Adipocyte (in vitro differentiated cells): Measurements from ENCODE around the gene GPR15.

Experiments used
- DNase-seq: peaks from one replicate; pipeline ENCODE4 v3.0.0-alpha.2; 2015; ENCODE audit warnings: low read depth
- H3K27me3 ChIP-seq: replicated peaks from 2 replicates; pipeline ENCODE4 v1.7.0; 2013; ENCODE audit warnings: mild to moderate bottlenecking, low read length, moderate library complexity; ENCODE audit not compliant: control insufficient read depth, insufficient read depth
- H3K36me3 ChIP-seq: 2 replicates; pipeline ENCODE4 v1.7.0; 2013; ENCODE audit warnings: low read length, mild to moderate bottlenecking, moderate library complexity; ENCODE audit not compliant: control insufficient read depth, insufficient read depth, severe bottlenecking
- H3K4me1 ChIP-seq: 2 replicates; pipeline ENCODE4 v1.7.0; 2013; ENCODE audit warnings: mild to moderate bottlenecking, low read length, moderate library complexity; ENCODE audit not compliant: control insufficient read depth, insufficient read depth
- H3K4me3 ChIP-seq: 2 replicates; pipeline ENCODE4 v1.7.0; 2013; ENCODE audit warnings: mild to moderate bottlenecking, low read length, moderate library complexity
- H3K9ac ChIP-seq: 2 replicates; pipeline ENCODE4 v1.7.0; 2013; ENCODE audit warnings: mild to moderate bottlenecking, low read length, moderate library complexity
- H3K9me3 ChIP-seq: 2 replicates; pipeline ENCODE4 v1.7.0; 2013; ENCODE audit warnings: mild to moderate bottlenecking, low read length, moderate library complexity; ENCODE audit not compliant: control insufficient read depth

Gene GPR15

GRCh38 chr3:98531622-98532274 is at the start of gene GPR15:
GPR15 (plus strand) TSS chr3:98531978; CDS start chr3:98532034, 56 bp downstream.
- no peaks in the 10 kb centered on the region for H3K36me3 ChIP-seq
- no peak within 1 kb of the TSS for H3K4me3 ChIP-seq
- H3K4me1 ChIP-seq = no peaks in the 10 kb centered on the region
- no peak for DNase-seq
- no peak within 1 kb of the TSS for H3K9ac ChIP-seq
- no peaks in the 10 kb centered on the region for H3K9me3 ChIP-seq
- peaks cover 10% of the 10 kb centered on the region for H3K27me3 ChIP-seq

- no peaks in the 10 kb centered on the region for H3K36me3 ChIP-seq
- no peak for DNase-seq
- H3K9ac ChIP-seq = no peak overlapping the region
- H3K4me3 ChIP-seq = no peak overlapping the region
- no peaks in the 10 kb centered on the region for H3K4me1 ChIP-seq
- no peaks in the 10 kb centered on the region for H3K27me3 ChIP-seq
- H3K9me3 ChIP-seq = peaks cover 15% of the 10 kb centered on the region
These were observed 48.9 kb upstream of the GPR15 start for GRCh38 chr3:98482717-98483482.

- H3K36me3 ChIP-seq = no peaks in the 10 kb centered on the region
- H3K9me3 ChIP-seq = peaks cover 18% of the 10 kb centered on the region
- H3K4me1 ChIP-seq = no peaks in the 10 kb centered on the region
- H3K27me3 ChIP-seq = no peaks in the 10 kb centered on the region
- DNase-seq = no peak
- H3K4me3 ChIP-seq = no peak overlapping the region
- H3K9ac ChIP-seq = no peak overlapping the region
These were observed 48.2 kb upstream of the GPR15 start for GRCh38 chr3:98483626-98484025.

- H3K27me3 ChIP-seq = no peaks in the 10 kb centered on the region
- H3K36me3 ChIP-seq = no peaks in the 10 kb centered on the region
- no peak within 1 kb of the TSS for H3K9ac ChIP-seq
- DNase-seq = no peak
- H3K4me3 ChIP-seq = no peak within 1 kb of the TSS
- H3K4me1 ChIP-seq = no peaks in the 10 kb centered on the region
- H3K9me3 ChIP-seq = no peaks in the 10 kb centered on the region
These were observed 34.4 kb upstream of the GPR15 start, which contains the start of gene OR5K2 for GRCh38 chr3:98497381-98497780. OR5K2 (plus strand) TSS chr3:98497681; CDS start chr3:98497681, 0 bp downstream.

GRCh38 chr3:98500019-98500418 is 31.8 kb upstream of the GPR15 start:
- H3K27me3 ChIP-seq = no peaks in the 10 kb centered on the region
- H3K4me1 ChIP-seq = peaks cover 5% of the 10 kb centered on the region
- no peaks in the 10 kb centered on the region for H3K36me3 ChIP-seq
- no peak overlapping the region for H3K4me3 ChIP-seq
- H3K9ac ChIP-seq = no peak overlapping the region
- no peak for DNase-seq
- H3K9me3 ChIP-seq = no peaks in the 10 kb centered on the region

GRCh38 chr3:98501270-98501669 is 30.5 kb upstream of the GPR15 start:
- H3K4me3 ChIP-seq = no peak overlapping the region
- H3K9me3 ChIP-seq = no peaks in the 10 kb centered on the region
- peaks cover 5% of the 10 kb centered on the region for H3K4me1 ChIP-seq

GRCh38 chr3:98501863-98502576 is 29.8 kb upstream of the GPR15 start:
- Histone ChIP-seq H3K27me3 (no peaks in the 10 kb centered on the region), H3K9me3 (no peaks in the 10 kb centered on the region), H3K4me1 (peaks cover 5% of the 10 kb centered on the region), H3K36me3 (no peaks in the 10 kb centered on the region), H3K4me3 (no peak overlapping the region), H3K9ac (no peak overlapping the region)
- no peak for DNase-seq

More at GRCh38 chr3:98501270-98501669, 30.5 kb upstream of the GPR15 start:
- Histone ChIP-seq H3K27me3 (no peaks in the 10 kb centered on the region), H3K36me3 (no peaks in the 10 kb centered on the region), H3K9ac (no peak overlapping the region)
- DNase-seq = no peak

GRCh38 chr3:98504539-98504938 is 27.2 kb upstream of the GPR15 start:
- no peaks in the 10 kb centered on the region for H3K9me3 ChIP-seq
- no peak overlapping the region for H3K4me3 ChIP-seq
- no peaks in the 10 kb centered on the region for H3K27me3 ChIP-seq
- no peak for DNase-seq
- no peak overlapping the region for H3K9ac ChIP-seq
- H3K4me1 ChIP-seq = peaks cover 5% of the 10 kb centered on the region
- H3K36me3 ChIP-seq = no peaks in the 10 kb centered on the region

GRCh38 chr3:98508582-98508981 is 23.2 kb upstream of the GPR15 start:
- no peaks in the 10 kb centered on the region for H3K27me3 ChIP-seq
- no peaks in the 10 kb centered on the region for H3K9me3 ChIP-seq
- H3K36me3 ChIP-seq = peaks cover 3% of the 10 kb centered on the region
- peaks cover 13% of the 10 kb centered on the region for H3K4me1 ChIP-seq
- no peak overlapping the region for H3K9ac ChIP-seq
- no peak overlapping the region for H3K4me3 ChIP-seq
- DNase-seq = no peak

- DNase-seq = no peak
- no peaks in the 10 kb centered on the region for H3K9me3 ChIP-seq
- no peak overlapping the region for H3K9ac ChIP-seq
- H3K36me3 ChIP-seq = peaks cover 28% of the 10 kb centered on the region
- no peaks in the 10 kb centered on the region for H3K27me3 ChIP-seq
- no peak overlapping the region for H3K4me3 ChIP-seq
- H3K4me1 ChIP-seq = peaks cover 8% of the 10 kb centered on the region
These were observed 19.2 kb upstream of the GPR15 start for GRCh38 chr3:98512576-98512975.

- Histone ChIP-seq H3K36me3 (peaks cover 29% of the 10 kb centered on the region), H3K9me3 (no peaks in the 10 kb centered on the region), H3K4me3 (no peak overlapping the region), H3K4me1 (peaks cover 8% of the 10 kb centered on the region), H3K9ac (no peak overlapping the region), H3K27me3 (no peaks in the 10 kb centered on the region)
- peak; percentile 29 for DNase-seq
These were observed 18.7 kb upstream of the GPR15 start for GRCh38 chr3:98513091-98513511.
